Effector memory CD8-positive, alpha-beta T cell (primary cell): Measurements from ENCODE around the gene KCNN3.

Experiments used
- ATAC-seq: fragments of 150-1000 bp; cut with Tn5 transposase; replicated peaks from 2 replicates; pipeline ENCODE4 v1.10.0; 2021; ENCODE audit warnings: mild to moderate bottlenecking, moderate library complexity
- DNase-seq, 3 experiments: peaks; one replicate each; pipeline ENCODE4 v3.0.0; 2021
- H3K27ac Mint-ChIP-seq, 2 donors: one replicate each; pipeline ENCODE4 v1.8.0; 2022; ENCODE audit warnings: mild to moderate bottlenecking in 2 of 2, mixed read lengths in 2 of 2, moderate library complexity in 2 of 2
- H3K27me3 Mint-ChIP-seq, 2 donors: one replicate each; pipeline ENCODE4 v1.8.0; 2022; ENCODE audit warnings: mixed read lengths in 2 of 2
- H3K36me3 Mint-ChIP-seq: one replicate; pipeline ENCODE4 v1.8.0; 2022; ENCODE audit warnings: mild to moderate bottlenecking, moderate library complexity, mixed read lengths; ENCODE audit not compliant: insufficient read depth
- H3K4me1 Mint-ChIP-seq, 2 donors: one replicate each; pipeline ENCODE4 v1.8.0; 2022; ENCODE audit warnings: low read depth in 2 of 2, mixed read lengths in 2 of 2
- H3K4me3 Mint-ChIP-seq, 2 donors: one replicate each; pipeline ENCODE4 v1.8.0; 2022; ENCODE audit warnings: mild to moderate bottlenecking in 2 of 2, mixed read lengths in 2 of 2, moderate library complexity in 2 of 2
- H3K9me3 Mint-ChIP-seq, 2 donors: one replicate each; pipeline ENCODE4 v1.8.0; 2022; ENCODE audit warnings: mixed read lengths in 2 of 2

The KCNN3 gene

DNA sequence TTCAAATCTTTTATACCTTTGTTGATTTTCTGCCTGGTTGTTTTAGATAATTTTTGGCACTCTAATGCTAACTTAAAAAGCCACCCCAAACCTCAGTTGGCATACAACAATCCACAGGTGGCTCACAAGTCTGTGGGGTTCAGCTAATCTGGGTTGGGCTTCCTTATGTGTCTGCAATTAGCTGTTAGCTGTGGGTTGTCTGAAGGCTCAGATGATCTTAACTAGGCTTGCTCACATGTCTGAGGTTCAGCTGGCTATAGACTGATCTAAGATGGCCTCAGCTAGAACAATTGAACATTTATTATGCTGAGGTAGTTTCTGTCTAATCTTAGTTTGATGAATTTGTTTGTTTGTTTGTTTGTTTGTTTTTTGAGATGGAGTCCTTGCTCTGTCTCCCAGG, 217.2 kb downstream of the KCNN3 start:
- Mint-ChIP-seq H3K27me3 (peaks cover 34 to 36% of the 10 kb centered on the region in 2 donors), H3K36me3 (no peaks in the 10 kb centered on the region), H3K4me3 (no peak overlapping the region), H3K4me1 (no peaks in the 10 kb centered on the region), H3K27ac (no peak overlapping the region), H3K9me3 (no peaks in the 10 kb centered on the region)
- no peak for ATAC-seq
- no peak for DNase-seq
